Parathyroid adenoma (tissue), 2 donors: ENCODE data around the gene OR6N1.

Experiments
- H2AFZ ChIP-seq: fragments of 300-600 bp; sonication (generic); one replicate; pipeline ENCODE4 v1.7.0; 2017; ENCODE audit warnings: antibody characterized with exemption, mild to moderate bottlenecking
- H3K27ac ChIP-seq: fragments of 300-600 bp; sonication (generic); one replicate; pipeline ENCODE4 v1.7.0; 2017
- H3K27me3 ChIP-seq: fragments of 300-600 bp; sonication (generic); one replicate; pipeline ENCODE4 v1.7.0; 2017; ENCODE audit warnings: low read length; ENCODE audit not compliant: control insufficient read depth, insufficient read depth
- H3K36me3 ChIP-seq: fragments of 300-600 bp; sonication (generic); one replicate; pipeline ENCODE4 v1.7.0; 2017; ENCODE audit warnings: low read length; ENCODE audit not compliant: control insufficient read depth, insufficient read depth
- H3K4me1 ChIP-seq: fragments of 300-600 bp; sonication (generic); one replicate; pipeline ENCODE4 v1.7.0; 2017; ENCODE audit warnings: control low read depth
- H3K4me2 ChIP-seq: fragments of 300-600 bp; sonication (generic); one replicate; pipeline ENCODE4 v1.7.0; 2017; ENCODE audit warnings: low read length
- H3K4me3 ChIP-seq: fragments of 300-600 bp; sonication (generic); one replicate; pipeline ENCODE4 v1.7.0; 2017; ENCODE audit warnings: low read depth, low read length
- H3K79me2 ChIP-seq: fragments of 300-600 bp; sonication (generic); one replicate; pipeline ENCODE4 v1.7.0; 2017; ENCODE audit warnings: control low read depth
- H3K9ac ChIP-seq: fragments of 300-600 bp; sonication (generic); one replicate; pipeline ENCODE4 v1.7.0; 2017; ENCODE audit warnings: mild to moderate bottlenecking
- H3K9me3 ChIP-seq: fragments of 300-600 bp; sonication (generic); one replicate; pipeline ENCODE4 v1.7.0; 2017; ENCODE audit warnings: low read length; ENCODE audit not compliant: control insufficient read depth
- TF ChIP-seq, protein P1 (sequence below): fragments of 300-600 bp; sonication (generic); IDR thresholded peaks from one replicate; pipeline ENCODE4 v1.7.0; 2017; ENCODE audit warnings: antibody characterized with exemption, mild to moderate bottlenecking
- donor health status: primary hyperparathyroidism.

The OR6N1 gene

DNA sequence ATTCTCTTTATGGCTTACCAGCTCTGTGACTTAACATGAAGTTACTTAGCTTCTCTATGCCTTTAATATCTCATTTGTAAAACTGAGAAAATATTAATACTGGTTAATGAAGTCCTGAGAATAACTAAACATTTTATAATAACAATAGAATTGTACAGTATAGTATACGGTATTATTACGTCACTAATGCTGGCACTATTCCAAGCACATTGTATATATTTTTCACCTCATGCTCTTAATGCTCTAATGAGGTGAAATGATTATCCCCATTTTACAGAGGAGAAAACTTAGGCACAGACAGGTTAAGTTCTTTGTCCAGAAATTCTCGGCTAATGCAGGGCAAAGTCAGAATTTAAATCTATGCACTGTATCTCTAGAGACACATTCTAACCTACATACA lies 52.3 kb downstream of the OR6N1 start:
- H3K79me2 ChIP-seq, result no peaks in the 10 kb centered on the region
- H3K36me3 ChIP-seq, result no peaks in the 10 kb centered on the region
- H3K4me2 ChIP-seq, result no peak overlapping the region
- H3K9ac ChIP-seq, result no peak overlapping the region
- TF ChIP-seq, protein P1, sequence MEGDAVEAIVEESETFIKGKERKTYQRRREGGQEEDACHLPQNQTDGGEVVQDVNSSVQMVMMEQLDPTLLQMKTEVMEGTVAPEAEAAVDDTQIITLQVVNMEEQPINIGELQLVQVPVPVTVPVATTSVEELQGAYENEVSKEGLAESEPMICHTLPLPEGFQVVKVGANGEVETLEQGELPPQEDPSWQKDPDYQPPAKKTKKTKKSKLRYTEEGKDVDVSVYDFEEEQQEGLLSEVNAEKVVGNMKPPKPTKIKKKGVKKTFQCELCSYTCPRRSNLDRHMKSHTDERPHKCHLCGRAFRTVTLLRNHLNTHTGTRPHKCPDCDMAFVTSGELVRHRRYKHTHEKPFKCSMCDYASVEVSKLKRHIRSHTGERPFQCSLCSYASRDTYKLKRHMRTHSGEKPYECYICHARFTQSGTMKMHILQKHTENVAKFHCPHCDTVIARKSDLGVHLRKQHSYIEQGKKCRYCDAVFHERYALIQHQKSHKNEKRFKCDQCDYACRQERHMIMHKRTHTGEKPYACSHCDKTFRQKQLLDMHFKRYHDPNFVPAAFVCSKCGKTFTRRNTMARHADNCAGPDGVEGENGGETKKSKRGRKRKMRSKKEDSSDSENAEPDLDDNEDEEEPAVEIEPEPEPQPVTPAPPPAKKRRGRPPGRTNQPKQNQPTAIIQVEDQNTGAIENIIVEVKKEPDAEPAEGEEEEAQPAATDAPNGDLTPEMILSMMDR, result no peak
- H2AFZ ChIP-seq, result no peak overlapping the region
- no peaks in the 10 kb centered on the region for H3K27me3 ChIP-seq
- H3K4me3 ChIP-seq, result no peak overlapping the region
- H3K4me1 ChIP-seq, result no peaks in the 10 kb centered on the region
- H3K27ac ChIP-seq, result no peak overlapping the region
- H3K9me3 ChIP-seq, result no peaks in the 10 kb centered on the region

DNA sequence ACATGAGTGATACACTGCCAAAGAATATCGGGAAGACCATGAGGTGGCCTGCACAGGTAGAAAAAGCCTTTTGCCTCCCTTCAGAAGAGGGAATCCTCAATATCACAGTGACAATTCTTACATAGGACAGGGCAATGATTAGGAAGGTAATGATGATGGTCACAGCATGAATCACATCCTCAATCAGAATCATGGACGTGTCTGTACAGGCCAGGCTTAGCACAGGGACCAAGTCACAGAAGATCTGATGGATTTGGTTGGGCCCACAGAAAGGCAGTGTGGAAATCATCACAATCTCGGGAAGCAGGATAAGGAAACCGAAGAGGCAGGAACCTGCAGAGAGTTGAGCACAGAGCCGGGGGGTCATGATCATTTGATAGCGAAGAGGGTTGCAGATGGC lies 54.7 kb downstream of the OR6N1 start:
- no peaks in the 10 kb centered on the region for H3K9me3 ChIP-seq

DNA sequence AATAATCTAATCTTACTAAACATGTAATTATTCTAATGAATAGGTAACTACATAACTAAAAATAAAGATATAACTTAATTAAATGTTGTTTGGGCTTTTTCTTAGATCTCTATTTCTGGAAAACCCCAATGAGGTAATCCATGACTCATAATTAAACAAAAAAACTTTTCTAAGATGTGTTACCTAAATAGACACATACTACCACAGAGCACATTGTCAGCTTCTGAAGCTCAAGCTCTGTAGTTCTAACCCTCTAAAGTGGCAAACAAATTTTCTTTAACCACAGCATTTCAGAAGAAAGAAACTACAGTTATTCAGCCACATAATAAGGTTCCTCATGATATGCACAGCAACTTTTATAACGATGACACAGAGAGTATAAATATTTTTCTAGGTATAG lies 55.7 kb downstream of the OR6N1 start:
- Histone ChIP-seq H3K36me3 (no peaks in the 10 kb centered on the region), H3K27ac (no peak overlapping the region), H2AFZ (no peak overlapping the region), H3K79me2 (no peaks in the 10 kb centered on the region), H3K27me3 (no peaks in the 10 kb centered on the region), H3K9ac (no peak overlapping the region), H3K9me3 (no peaks in the 10 kb centered on the region), H3K4me1 (no peaks in the 10 kb centered on the region), H3K4me3 (no peak overlapping the region), H3K4me2 (no peak overlapping the region)
- TF ChIP-seq, protein P1, result no peak

More for the DNA sequence above, 54.7 kb downstream of the OR6N1 start:
- Histone ChIP-seq H3K27ac (no peak overlapping the region), H3K79me2 (no peaks in the 10 kb centered on the region), H3K36me3 (no peaks in the 10 kb centered on the region), H3K4me1 (no peaks in the 10 kb centered on the region), H3K4me2 (no peak overlapping the region), H3K9ac (no peak overlapping the region), H3K27me3 (no peaks in the 10 kb centered on the region), H3K4me3 (no peak overlapping the region), H2AFZ (no peak overlapping the region)
- TF ChIP-seq, protein P1, result no peak

DNA sequence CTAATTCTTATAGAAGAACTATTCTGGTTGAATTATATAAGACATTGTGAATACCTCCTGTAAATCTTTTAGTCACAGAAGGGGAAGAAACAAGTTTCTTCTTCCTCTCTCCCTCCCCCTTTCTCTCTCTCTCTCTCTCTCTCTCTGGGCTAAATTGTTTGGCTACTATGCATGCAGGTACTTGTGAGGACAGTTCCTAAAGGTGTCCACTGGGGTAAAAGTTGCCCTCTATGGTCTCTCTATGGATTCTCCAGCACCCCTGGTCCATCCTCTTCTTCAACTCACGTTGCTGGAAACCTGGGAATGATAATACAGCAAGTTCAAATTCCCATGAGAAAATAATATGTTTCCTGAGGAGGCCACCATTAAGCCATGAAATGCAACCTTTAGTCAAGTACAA lies 57.2 kb downstream of the OR6N1 start:
- Histone ChIP-seq H3K79me2 (no peaks in the 10 kb centered on the region), H3K9ac (no peak overlapping the region), H3K4me1 (no peaks in the 10 kb centered on the region), H2AFZ (no peak overlapping the region), H3K9me3 (no peaks in the 10 kb centered on the region), H3K27ac (no peak overlapping the region), H3K27me3 (no peaks in the 10 kb centered on the region), H3K4me2 (no peak overlapping the region), H3K36me3 (no peaks in the 10 kb centered on the region), H3K4me3 (no peak overlapping the region)
- TF ChIP-seq, protein P1, result no peak
